ENCODE measurements around the gene JAM3.

The JAM3 gene

GRCh38 chr11:134039726-134040385, 29.0 kb upstream of the JAM3 start:
- no peak for DNase-seq (ENCODE audit: low read depth in 3 of 3, low spot score in 1 of 3)

- DNase-seq (ENCODE audit: low read depth in 3 of 3, low spot score in 1 of 3) = no peak
Observed at GRCh38 chr11:134040386-134041302, 28.2 kb upstream of the JAM3 start.

GRCh38 chr11:134041349-134041748, 27.5 kb upstream of the JAM3 start:
- DNase-seq (ENCODE audit: low read depth in 3 of 3, low spot score in 1 of 3) = no peak

GRCh38 chr11:134041791-134042696, 26.8 kb upstream of the JAM3 start:
- no peak for DNase-seq (ENCODE audit: low read depth in 3 of 3, low spot score in 1 of 3)

GRCh38 chr11:134043821-134044420, 25.0 kb upstream of the JAM3 start:
- DNase-seq (ENCODE audit: low read depth in 3 of 3, low spot score in 1 of 3) = no peak

GRCh38 chr11:134044514-134045284, 24.2 kb upstream of the JAM3 start:
- DNase-seq (ENCODE audit: low read depth in 3 of 3, low spot score in 1 of 3) = no peak

- no peak for DNase-seq (ENCODE audit: low read depth in 3 of 3, low spot score in 1 of 3)
Observed at GRCh38 chr11:134045799-134046635, 22.9 kb upstream of the JAM3 start.

GRCh38 chr11:134046681-134047449, 22.0 kb upstream of the JAM3 start:
- no peak for DNase-seq (ENCODE audit: low read depth in 3 of 3, low spot score in 1 of 3)

GRCh38 chr11:134047586-134047999, 21.3 kb upstream of the JAM3 start:
- DNase-seq (ENCODE audit: low read depth in 3 of 3, low spot score in 1 of 3) = no peak

- DNase-seq (ENCODE audit: low read depth in 3 of 3, low spot score in 1 of 3) = no peak
Observed at GRCh38 chr11:134048028-134048427, 20.8 kb upstream of the JAM3 start.

- DNase-seq (ENCODE audit: low read depth in 3 of 3, low spot score in 1 of 3) = no peak
Observed at GRCh38 chr11:134049303-134049702, 19.6 kb upstream of the JAM3 start.

GRCh38 chr11:134050541-134051383, 18.1 kb upstream of the JAM3 start:
- DNase-seq (ENCODE audit: low read depth in 3 of 3, low spot score in 1 of 3) = peak; percentile 16 to 61 (median 54)

- no peak for DNase-seq (ENCODE audit: low read depth in 3 of 3, low spot score in 1 of 3)
Observed at GRCh38 chr11:134052395-134052987, 16.4 kb upstream of the JAM3 start.

- no peak for DNase-seq (ENCODE audit: low read depth in 3 of 3, low spot score in 1 of 3)
Observed at GRCh38 chr11:134052988-134053945, 15.6 kb upstream of the JAM3 start.

- DNase-seq (ENCODE audit: low read depth in 3 of 3, low spot score in 1 of 3) = no peak
Observed at GRCh38 chr11:134055029-134055428, 13.8 kb upstream of the JAM3 start.

- no peak for DNase-seq (ENCODE audit: low read depth in 3 of 3, low spot score in 1 of 3)
Observed at GRCh38 chr11:134060316-134060715, 8.6 kb upstream of the JAM3 start.

Data from stimulated activated CD4-positive, alpha-beta T cell treated with anti-CD3 and anti-CD28 coated beads, TNF-alpha, amount 100 ng/mL, for 1 hour (primary cell).